ENCODE results near the gene METTL18.

The METTL18 gene

GRCh38 chr1:169785267-169785666, 9.4 kb downstream of the METTL18 start:
- no peak for DNase-seq (ENCODE audit: low read depth in 2 of 2)

DNA sequence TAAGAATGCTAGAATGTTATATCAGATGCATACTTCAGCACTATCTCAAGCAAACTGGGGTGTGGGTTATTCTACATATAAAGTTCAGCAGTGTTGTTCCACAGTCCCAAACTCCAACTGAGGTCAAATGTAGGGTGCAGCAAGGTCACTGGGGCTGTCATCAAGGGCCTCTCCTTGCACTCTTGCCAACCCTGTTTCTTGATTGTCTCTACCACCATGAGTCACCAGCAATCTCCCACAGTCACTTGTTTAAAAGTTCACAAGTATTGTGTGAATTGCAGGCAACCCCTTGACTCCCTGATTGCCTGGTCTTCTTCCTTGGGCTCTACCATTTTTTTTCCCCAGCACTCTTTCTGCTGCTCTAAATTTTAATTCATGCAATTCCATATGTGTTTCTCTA, 10.6 kb downstream of the METTL18 start:
- no peak for DNase-seq (ENCODE audit: low read depth in 2 of 2)

DNA sequence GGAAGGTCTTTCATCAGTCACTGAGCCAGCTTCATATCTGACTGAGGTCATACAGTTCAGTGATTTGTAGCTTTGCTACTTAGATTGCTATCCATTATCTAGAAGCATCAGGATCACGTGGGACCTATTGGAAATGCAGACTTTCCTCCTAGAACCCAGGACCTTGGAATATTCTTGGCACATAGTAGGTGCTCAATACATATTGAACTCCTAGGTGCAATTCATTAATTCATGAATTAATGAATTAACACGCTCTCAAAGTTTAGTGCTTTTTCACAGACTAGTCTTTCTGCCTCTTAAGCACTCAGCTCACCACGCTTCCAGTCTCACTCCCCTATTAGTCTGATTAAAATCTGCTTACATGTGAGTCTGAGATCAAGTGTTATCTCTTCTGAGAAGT, 12.1 kb downstream of the METTL18 start:
- no peak for DNase-seq (ENCODE audit: low read depth in 2 of 2)

- no peak for DNase-seq (ENCODE audit: low read depth in 2 of 2)
Observed at GRCh38 chr1:169779970-169780369, 14.7 kb downstream of the METTL18 start.

GRCh38 chr1:169779150-169779549, 15.6 kb downstream of the METTL18 start:
- DNase-seq (ENCODE audit: low read depth in 2 of 2) = no peak

GRCh38 chr1:169776440-169776839, 18.3 kb downstream of the METTL18 start:
- no peak for DNase-seq (ENCODE audit: low read depth in 2 of 2)

GRCh38 chr1:169768161-169768560, 26.5 kb downstream of the METTL18 start:
- DNase-seq (ENCODE audit: low read depth in 2 of 2) = no peak

DNA sequence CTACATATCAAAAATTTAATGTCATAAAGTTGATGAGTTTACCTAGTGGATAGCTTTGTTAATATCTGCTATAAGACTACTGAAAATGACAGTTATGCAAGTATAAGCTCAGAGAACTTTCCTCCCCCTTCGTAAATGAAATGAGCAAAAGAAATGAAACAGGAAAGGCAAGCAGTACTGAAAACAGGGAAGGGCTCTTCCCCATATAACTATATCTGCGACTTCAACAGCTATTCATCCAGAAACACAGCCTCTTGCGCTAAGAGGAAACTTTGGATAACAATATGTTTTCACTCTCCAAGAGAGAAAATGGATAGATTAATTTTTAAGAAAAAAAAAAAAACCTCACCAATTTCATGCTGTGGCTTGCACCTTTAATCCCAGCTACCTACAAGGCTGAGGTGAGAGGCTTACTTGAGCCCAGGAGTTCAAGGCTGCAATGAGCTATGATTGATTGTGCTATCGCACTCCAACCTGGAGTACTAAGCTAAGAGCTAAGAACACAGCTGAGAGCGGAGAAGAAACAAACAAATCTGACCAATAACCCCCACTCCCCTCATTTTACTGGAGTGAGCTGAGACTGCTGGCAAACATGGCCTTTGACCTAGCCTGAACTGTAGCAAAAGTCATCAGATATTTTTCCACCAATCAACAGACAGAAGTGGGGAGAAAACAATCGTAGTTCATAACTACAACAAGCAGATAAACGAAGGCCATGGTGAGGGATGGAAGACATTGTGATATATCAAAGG, 29.0 kb downstream of the METTL18 start:
- DNase-seq (ENCODE audit: low read depth in 2 of 2) = no peak

- no peak for DNase-seq (ENCODE audit: low read depth in 2 of 2)
Observed at GRCh38 chr1:169764919-169765318, 29.8 kb downstream of the METTL18 start.

- no peak for DNase-seq (ENCODE audit: low read depth in 2 of 2)
Observed at GRCh38 chr1:169762699-169763098, 32.0 kb downstream of the METTL18 start.

DNA sequence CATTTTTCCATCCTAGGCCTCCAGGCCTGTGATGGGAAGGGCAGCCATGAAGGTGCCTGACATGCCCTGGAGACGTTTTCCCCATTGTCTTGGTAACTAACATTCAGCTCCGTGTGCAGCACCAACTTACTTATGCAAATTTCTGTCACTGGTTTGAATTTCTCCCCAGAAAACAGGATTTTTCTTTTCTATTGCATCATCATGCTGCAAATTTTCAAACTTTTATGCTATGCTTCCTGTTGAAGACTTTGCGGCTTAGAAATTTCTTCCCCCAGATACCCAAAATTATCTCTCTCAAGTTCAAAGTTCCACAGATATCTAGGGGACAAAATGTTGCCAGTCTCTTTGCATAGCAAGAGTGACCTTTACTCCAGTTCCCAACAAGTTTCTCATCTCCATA, 35.7 kb downstream of the METTL18 start:
- no peak for DNase-seq (ENCODE audit: low read depth in 2 of 2)

DNA sequence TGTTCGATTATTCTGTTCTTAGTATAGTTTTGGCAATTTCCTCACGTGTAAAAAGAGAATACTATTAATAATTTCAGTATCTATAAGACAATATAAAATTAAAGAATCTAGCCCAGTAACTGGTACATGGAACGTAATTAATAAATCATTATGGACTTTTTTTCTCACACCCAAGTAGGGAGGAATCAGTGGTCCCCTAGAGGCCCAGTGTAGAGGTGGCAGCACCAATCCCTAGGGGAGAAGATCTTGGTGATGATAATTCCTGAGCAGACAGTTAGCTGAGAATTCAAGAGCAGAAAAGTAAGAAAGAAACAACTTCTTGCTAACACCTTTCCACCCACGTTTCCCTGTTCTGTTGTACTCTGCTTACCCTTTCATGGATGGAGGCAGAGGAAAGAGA, 41.2 kb downstream of the METTL18 start:
- no peak for DNase-seq (ENCODE audit: low read depth in 2 of 2)

DNA sequence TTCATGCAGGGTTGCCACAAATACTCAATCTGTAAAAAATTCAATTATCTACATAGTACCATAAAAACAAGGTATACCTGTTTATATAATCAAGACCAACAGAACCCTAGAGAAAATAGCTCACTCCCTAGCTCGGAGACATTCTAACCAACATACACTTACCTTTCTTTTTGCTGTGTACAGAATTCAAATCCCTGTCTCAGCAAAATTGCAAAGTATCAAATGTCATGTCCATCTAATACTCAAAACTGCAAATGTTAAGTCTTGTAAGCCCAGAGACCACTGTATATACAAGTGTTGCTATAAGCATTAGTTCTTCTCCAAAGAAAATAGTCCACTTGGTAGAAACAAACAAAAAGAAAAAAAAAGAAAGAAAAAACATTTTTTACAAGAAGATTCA, 44.7 kb downstream of the METTL18 start:
- DNase-seq (ENCODE audit: low read depth in 2 of 2) = no peak

GRCh38 chr1:169746550-169746949, 48.2 kb downstream of the METTL18 start:
- no peak for DNase-seq (ENCODE audit: low read depth in 2 of 2)

DNA sequence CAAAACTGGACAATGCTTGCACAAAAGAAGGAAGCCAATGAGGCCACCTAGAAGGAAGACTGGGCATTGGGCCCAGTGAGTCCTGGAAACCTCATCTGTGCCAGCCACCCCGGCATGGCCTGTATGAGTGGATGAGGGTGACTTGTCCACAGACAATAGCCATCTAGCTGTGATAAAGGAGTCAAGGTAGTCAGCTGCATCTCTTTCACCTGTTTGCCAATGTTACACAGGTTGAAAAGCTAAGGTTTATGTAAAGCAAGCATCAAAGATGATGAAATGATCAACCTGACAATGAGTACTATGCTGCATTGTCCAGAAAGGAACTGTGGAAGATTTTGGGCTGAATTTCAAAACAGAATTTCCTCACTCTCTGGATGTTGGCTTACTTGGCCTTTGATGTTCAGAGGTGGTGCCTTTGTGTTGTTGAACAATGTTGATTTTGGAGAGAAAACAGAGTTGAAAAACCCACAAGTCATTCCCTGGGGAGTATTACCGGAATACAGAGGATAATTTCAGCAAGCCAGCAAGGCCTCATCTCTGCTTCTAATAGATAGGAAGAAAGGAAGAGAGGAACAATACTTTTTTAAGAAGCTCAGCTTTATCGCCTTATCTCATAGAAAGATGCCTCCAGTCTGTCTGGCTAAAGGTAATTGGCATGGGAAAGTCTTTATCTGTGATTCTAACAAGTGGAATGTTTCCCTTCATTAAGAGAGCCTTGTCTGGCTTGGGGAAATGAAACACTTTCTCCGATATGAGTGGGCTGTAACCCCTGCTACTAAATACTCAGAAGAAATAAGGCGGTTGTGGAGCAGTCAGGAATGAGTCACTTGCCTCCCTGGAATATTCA, 49.5 kb downstream of the METTL18 start:
- no peak for DNase-seq (ENCODE audit: low read depth in 2 of 2)
